Vagina (tissue), 2 donors: Measurements from ENCODE around the gene FBLN7. TPM values are rescaled to one million over a fixed set of nuclear protein-coding genes. Genes with fewer than 3 reads are reported as not detected.
"Not testable (repeated sequence)": the region's sequence is repeated elsewhere in the genome, so short reads cannot be mapped to it uniquely, and the experiment has no call there.

Experiments
- DNase-seq, 2 donors: peaks; one replicate each; pipeline ENCODE4 v3.0.0-alpha.2; 2017; ENCODE audit errors: extremely low spot score in 2 of 2
- H3K27ac ChIP-seq: fragments of 200-600 bp; sonication (generic); one replicate; pipeline ENCODE4 v1.5.1; 2019
- H3K27me3 ChIP-seq: fragments of 200-600 bp; sonication (generic); one replicate; pipeline ENCODE4 v1.5.1; 2019
- H3K36me3 ChIP-seq, 2 donors: fragments of 200-600 bp; sonication (generic); one replicate each; pipeline ENCODE4 v1.5.1; 2017 to 2019
- H3K4me1 ChIP-seq: fragments of 200-600 bp; sonication (generic); one replicate; pipeline ENCODE4 v1.5.1; 2019
- H3K4me3 ChIP-seq, 2 donors: fragments of 200-600 bp; sonication (generic); 1 replicate in 1 of 2; 2 replicates in 1 of 2; pipeline ENCODE4 v1.5.1; 2016 to 2019
- H3K9me3 ChIP-seq: fragments of 200-600 bp; sonication (generic); one replicate; pipeline ENCODE4 v1.5.1; 2019
- CTCF ChIP-seq, 3 experiments: fragments of 450-650 bp in 2 of 3; fragments of 200-600 bp in 1 of 3; sonication (generic) in 1 of 3; IDR thresholded peaks; one replicate each; pipeline ENCODE4 v1.5.1; 2017 to 2019; ENCODE audit warnings: antibody characterized with exemption in 3 of 3, mild to moderate bottlenecking in 2 of 3, moderate library complexity in 2 of 3
- POLR2A ChIP-seq, 2 donors: fragments of 450-650 bp; IDR thresholded peaks; one replicate each; pipeline ENCODE4 v1.6.1; 2017; ENCODE audit warnings: antibody characterized with exemption in 2 of 2, mild to moderate bottlenecking in 2 of 2, moderate library complexity in 2 of 2
- POLR2AphosphoS5 ChIP-seq, 2 donors: sonication (generic); formaldehyde crosslinking; IDR thresholded peaks; one replicate each; pipeline ENCODE4 v1.9.0; 2017; ENCODE audit warnings: antibody characterized with exemption in 2 of 2, mild to moderate bottlenecking in 2 of 2, low read depth in 1 of 2; ENCODE audit not compliant: insufficient read depth in 1 of 2
- intact Hi-C: fragments of 100-400 bp; cut with DNase I; formaldehyde crosslinking; loops from one replicate; pipeline ENCODE4 v1.15.1; 2023
- total RNA-seq: library from RNA; depleted of rRNA; stranded (reverse); fragments of >200 nt; gene quantifications from one replicate; pipeline ENCODE4 v1.2.3, GENCODE V29; 2016

FBLN7 gene
- total RNA-seq, 1 donor from 2014 or later = 11.5 TPM

GRCh38 chr2:112095681-112096080 lies 42.5 kb upstream of the FBLN7 start:
- Histone ChIP-seq H3K27me3 (no peaks in the 10 kb centered on the region), H3K27ac (no peak overlapping the region), H3K4me3 (no peak overlapping the region), H3K4me1 (no peaks in the 10 kb centered on the region), H3K36me3 (peaks cover 0 to 56% of the 10 kb centered on the region in 2 donors), H3K9me3 (no peaks in the 10 kb centered on the region)
- TF ChIP-seq CTCF (IDR thresholded peaks at IDR 0.05) (no peak), POLR2AphosphoS5 (IDR thresholded peaks at IDR 0.05; ENCODE audit: insufficient read depth in 1 of 2, low read depth in 1 of 2) (no peak), POLR2A (IDR thresholded peaks at IDR 0.05) (no peak)
- no peak for DNase-seq
- intact Hi-C loops = no loop called here

DNA sequence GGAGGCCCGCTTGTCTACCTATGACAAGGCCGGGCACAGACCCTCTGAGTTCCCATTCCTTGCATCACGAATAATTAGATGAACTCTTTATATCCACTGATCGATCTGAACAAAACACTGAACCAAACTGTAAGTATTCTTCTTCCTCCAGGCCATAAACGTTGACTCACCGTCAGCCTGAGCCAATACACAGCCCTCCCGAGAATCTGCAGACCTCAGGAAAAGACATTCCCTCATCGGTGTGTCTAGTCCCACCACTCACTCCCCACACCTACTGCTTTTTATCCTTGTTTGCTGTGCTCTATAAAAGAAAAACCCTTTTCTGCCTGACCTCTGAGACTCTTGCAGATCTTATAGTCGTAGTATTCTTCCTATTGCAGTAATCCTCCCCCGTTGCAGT lies 42.1 kb upstream of the FBLN7 start:
- H3K4me1 ChIP-seq = no peaks in the 10 kb centered on the region
- intact Hi-C loops = no loop called here
- TF ChIP-seq CTCF (IDR thresholded peaks at IDR 0.05) (no peak), POLR2A (IDR thresholded peaks at IDR 0.05) (no peak), POLR2AphosphoS5 (IDR thresholded peaks at IDR 0.05; ENCODE audit: insufficient read depth in 1 of 2, low read depth in 1 of 2) (no peak)
- DNase-seq = no peak
- H3K4me3 ChIP-seq = no peak overlapping the region
- no peak overlapping the region for H3K27ac ChIP-seq
- no peaks in the 10 kb centered on the region for H3K9me3 ChIP-seq
- H3K36me3 ChIP-seq = peaks cover 0 to 57% of the 10 kb centered on the region in 2 donors
- H3K27me3 ChIP-seq = no peaks in the 10 kb centered on the region

GRCh38 chr2:112108178-112108832 lies 29.9 kb upstream of the FBLN7 start:
- intact Hi-C loops = no loop called here
- peaks cover 9% of the 10 kb centered on the region for H3K9me3 ChIP-seq
- no peaks in the 10 kb centered on the region for H3K27me3 ChIP-seq
- no peak overlapping the region for H3K4me3 ChIP-seq
- peaks cover 0 to 62% of the 10 kb centered on the region in 2 donors for H3K36me3 ChIP-seq
- no peak overlapping the region for H3K27ac ChIP-seq
- no peak for DNase-seq
- TF ChIP-seq POLR2AphosphoS5 (IDR thresholded peaks at IDR 0.05; ENCODE audit: insufficient read depth in 1 of 2, low read depth in 1 of 2) (no peak), CTCF (IDR thresholded peaks at IDR 0.05) (no peak), POLR2A (IDR thresholded peaks at IDR 0.05) (no peak)
- H3K4me1 ChIP-seq = no peaks in the 10 kb centered on the region

DNA sequence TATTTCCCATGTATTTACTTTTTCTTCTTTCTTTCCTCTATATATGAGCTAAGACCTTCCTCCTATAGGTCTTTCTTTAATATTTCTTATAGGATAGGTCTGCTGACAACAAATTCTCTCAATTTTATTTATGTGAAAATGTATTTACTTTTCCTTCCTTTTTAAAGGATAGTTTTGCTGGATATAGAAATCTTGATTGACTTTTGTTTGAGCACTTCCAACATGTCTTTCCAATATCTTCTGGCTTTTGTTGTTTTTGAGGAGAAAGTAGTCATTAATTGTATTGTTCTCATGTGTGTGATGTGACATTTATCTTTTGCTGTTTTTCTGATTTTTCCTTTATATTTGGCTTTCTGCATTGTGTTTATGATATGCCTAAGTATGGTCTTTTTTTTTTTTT lies 28.9 kb upstream of the FBLN7 start:
- Histone ChIP-seq H3K4me3 (no peak overlapping the region), H3K27me3 (no peaks in the 10 kb centered on the region), H3K9me3 (peaks cover 9% of the 10 kb centered on the region), H3K4me1 (no peaks in the 10 kb centered on the region), H3K27ac (no peak overlapping the region), H3K36me3 (peaks cover 0 to 55% of the 10 kb centered on the region in 2 donors)
- TF ChIP-seq POLR2A (IDR thresholded peaks at IDR 0.05) = no peak
- TF ChIP-seq CTCF (IDR thresholded peaks at IDR 0.05) = no peak
- no peak for TF ChIP-seq POLR2AphosphoS5 (IDR thresholded peaks at IDR 0.05; ENCODE audit: insufficient read depth in 1 of 2, low read depth in 1 of 2)
- intact Hi-C loops = no loop called here
- DNase-seq = no peak

DNA sequence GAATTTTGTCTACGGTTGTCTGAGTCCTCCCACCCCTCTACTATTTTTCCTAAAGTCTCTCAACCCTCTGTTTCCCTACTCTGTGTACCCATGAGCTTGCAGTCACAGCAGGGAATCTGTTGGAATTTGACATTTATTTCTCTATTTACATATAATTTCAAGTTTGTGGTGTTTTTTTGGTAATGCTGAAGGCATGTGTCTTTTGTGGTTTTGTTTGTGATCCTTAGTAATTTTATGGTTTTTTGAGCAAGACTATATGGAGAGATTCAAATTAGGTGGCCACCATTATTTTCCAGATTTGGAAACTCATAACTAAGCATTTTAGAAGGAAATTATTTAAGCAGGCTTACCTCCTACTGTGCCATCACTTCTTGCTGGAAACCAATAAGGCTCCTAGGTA lies 27.2 kb upstream of the FBLN7 start:
- no peaks in the 10 kb centered on the region for H3K4me1 ChIP-seq
- peaks cover 0 to 49% of the 10 kb centered on the region in 2 donors for H3K36me3 ChIP-seq
- peaks cover 9% of the 10 kb centered on the region for H3K9me3 ChIP-seq
- no peak overlapping the region for H3K4me3 ChIP-seq
- no peaks in the 10 kb centered on the region for H3K27me3 ChIP-seq
- TF ChIP-seq POLR2AphosphoS5 (IDR thresholded peaks at IDR 0.05; ENCODE audit: insufficient read depth in 1 of 2, low read depth in 1 of 2) = no peak
- TF ChIP-seq POLR2A (IDR thresholded peaks at IDR 0.05) = no peak
- no peak for TF ChIP-seq CTCF (IDR thresholded peaks at IDR 0.05)
- intact Hi-C loops = no loop called here
- H3K27ac ChIP-seq = no peak overlapping the region
- no peak for DNase-seq

GRCh38 chr2:112113354-112113753 lies 24.8 kb upstream of the FBLN7 start:
- H3K4me1 ChIP-seq, H3K27ac ChIP-seq, H3K27me3 ChIP-seq, H3K4me3 ChIP-seq, intact Hi-C loops, H3K9me3 ChIP-seq, DNase-seq: not testable (repeated sequence)
- peaks cover 0 to 49% of the 10 kb centered on the region in 2 donors for H3K36me3 ChIP-seq
